A204.1 (cell line): Measurements from ENCODE around the gene CCL19.

Source experiments
- FAIRE-seq: peaks from 2 replicates; lab custom pipeline; 2012; peaks lifted over from hg19 to GRCh38; lab: Jason Lieb, UNC

Gene CCL19

GRCh38 chr9:34693560-34693959 lies 2.5 kb upstream of the CCL19 start:
- no peak for FAIRE-seq

- FAIRE-seq = no peak
Measured at GRCh38 chr9:34691936-34692315, 850 bp upstream of the CCL19 start.

- no peak for FAIRE-seq
Measured at GRCh38 chr9:34689512-34689911, 1.6 kb downstream of the CCL19 start.

DNA sequence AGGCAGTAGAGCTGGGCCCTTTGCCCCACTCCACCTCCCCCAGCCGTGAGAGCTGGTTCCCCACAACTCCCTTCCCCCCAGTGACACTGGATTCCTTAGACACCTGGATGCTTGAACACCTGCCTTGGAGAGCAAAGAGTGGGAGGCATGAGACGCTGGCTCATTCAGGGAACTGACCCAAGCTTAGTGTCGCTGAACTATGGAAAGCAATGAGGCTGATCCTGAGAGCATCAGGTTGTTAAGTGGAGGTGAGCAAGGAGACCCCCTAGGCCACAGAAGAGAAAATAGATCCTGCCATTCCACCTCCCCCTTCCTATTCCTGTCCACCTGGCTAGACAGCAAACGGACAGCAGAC lies 2.0 kb downstream of the CCL19 start:
- FAIRE-seq = no peak

DNA sequence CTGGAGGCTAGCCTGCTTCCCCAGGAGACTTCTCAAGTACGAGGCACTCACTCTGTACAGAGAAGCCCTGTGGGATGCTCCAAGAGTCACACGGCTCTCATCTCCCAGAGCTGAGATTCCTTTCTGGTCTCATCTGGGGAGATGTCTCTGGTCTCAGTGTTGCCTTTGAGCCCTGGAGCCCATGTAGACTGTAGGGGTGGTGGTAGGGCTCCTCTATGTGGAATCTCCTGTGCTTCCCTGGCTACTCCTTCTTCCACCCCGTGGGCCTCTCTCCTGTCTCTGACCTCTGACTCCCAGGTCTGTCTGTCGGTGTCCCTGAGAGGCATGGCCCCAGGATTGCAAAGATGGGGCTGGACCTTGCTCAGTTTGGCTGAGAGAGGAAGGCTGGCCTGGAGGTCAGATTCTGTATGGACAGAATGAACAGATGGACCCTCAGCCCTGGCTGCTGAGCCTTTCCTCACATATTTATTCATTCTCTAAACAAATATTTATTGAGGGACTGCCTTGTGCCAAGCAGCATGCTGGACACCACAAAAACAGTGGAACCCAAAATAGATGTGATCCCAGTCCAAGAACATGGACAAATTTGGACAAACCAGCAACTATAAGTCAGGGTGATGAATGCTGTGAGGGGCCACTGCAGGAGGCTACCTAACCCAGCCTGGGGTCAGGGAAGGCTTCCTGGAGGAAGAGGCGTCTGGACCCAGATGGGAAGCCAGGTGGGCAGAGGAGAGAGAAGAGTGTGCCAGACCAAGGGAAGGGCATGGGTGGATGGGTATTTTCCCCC lies 2.6 kb downstream of the CCL19 start:
- FAIRE-seq = no peak

- FAIRE-seq = no peak
Measured at GRCh38 chr9:34687276-34688030, 3.6 kb downstream of the CCL19 start.

DNA sequence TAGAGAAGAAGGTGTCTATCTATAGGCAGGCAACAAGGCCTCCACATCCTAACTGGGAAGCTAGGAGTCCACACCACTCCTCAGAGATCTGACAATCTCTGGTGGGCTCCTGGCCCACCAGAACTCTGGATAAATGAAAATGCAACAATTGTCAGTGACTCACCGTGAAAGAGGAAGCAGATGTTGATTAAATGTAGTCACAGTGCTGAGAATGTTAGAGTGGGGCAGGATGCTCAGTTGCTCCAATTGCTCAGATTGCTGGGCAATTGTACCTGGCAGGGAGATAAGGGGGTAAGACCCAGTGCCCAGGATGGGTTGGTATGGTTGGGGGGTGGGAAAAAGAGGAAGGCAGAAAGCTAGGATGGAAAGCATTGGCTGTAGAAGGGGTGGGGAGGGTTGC lies 4.3 kb downstream of the CCL19 start:
- FAIRE-seq = no peak

DNA sequence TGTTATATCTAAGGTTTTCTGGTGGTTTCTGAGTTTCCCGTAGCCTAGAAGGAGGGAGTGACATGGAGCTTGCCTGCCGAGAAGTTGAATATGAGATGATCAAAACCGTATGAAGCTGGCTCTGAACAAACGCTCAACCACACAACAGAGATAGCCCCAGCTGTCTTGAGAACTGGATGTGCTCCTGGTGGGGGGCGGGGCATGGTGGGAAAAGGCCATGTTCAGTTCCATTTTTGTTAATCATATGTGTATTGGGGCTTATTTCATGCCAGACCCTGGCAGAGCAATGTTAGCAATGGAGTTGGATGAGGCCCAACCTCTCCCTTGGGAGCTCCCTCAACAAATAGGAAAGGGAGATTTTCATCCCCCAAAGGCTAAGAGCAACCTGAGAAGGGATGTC lies 4.8 kb downstream of the CCL19 start:
- FAIRE-seq = no peak

DNA sequence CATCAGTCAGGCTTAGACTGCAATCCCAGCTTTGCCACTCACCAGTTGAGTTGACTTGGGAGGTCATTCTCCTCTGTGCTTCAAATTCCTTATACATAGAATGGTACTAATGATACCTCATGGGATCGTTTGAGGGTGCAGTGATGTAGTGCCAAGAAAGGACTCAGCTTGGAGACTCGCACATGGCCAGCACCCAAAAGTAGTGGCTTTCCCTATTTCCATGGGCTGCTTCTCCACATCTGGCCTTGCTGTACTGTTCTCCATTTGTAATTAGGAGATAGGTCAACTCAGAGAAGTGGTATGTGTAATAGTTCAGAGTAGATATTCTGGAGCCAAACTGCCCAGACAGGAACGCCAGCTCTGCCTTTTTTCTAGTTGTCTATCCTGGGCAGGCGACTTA lies 5.5 kb downstream of the CCL19 start:
- FAIRE-seq = no peak

GRCh38 chr9:34684816-34685215 lies 6.3 kb downstream of the CCL19 start:
- no peak for FAIRE-seq

DNA sequence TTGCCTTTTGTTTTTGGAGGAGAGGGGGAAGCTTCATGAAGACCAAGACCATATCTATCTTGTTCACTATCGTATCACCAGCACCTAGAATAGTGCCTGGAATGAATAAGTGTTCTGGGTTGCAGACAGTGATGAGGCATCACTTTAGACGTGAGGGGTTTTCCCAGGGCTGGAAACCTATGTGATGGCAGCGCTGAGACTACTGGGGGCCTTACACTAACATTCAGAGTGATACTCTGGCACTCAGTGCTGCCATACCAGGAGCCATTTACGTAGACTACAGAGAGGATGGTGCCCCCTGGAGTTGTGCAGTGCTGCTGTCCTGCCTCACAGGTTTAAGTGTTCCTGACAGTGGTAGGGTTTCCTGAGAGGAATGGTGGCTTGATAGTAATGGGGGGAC lies 6.9 kb downstream of the CCL19 start:
- FAIRE-seq = no peak

GRCh38 chr9:34675869-34676268 lies 15.2 kb downstream of the CCL19 start:
- FAIRE-seq = no peak

- no peak for FAIRE-seq
Measured at GRCh38 chr9:34675048-34675714, 15.9 kb downstream of the CCL19 start.

- FAIRE-seq = no peak
Measured at GRCh38 chr9:34674440-34674839, 16.6 kb downstream of the CCL19 start.

DNA sequence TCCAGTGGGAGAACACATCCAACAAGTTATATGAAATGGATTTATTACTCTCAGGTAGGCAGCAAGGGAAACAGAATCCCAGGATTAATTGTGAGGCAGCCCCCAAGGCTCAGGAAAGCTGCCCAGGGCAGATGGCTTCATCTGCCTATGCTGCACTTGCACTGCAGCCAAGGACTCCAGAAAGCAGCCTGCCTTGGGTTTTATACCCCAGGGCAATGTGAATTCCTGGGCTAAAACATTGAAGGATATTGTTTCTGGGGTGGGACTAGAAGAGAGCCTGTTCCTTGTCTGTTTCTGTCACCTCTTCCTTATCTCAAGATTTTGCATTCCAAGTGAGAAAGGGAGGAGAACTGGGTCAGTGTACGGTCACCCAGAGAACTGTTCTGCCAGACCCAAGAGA lies 19.8 kb downstream of the CCL19 start:
- no peak for FAIRE-seq

- no peak for FAIRE-seq
Measured at GRCh38 chr9:34669809-34670562, 21.1 kb downstream of the CCL19 start.

GRCh38 chr9:34665381-34666250 lies 25.5 kb downstream of the CCL19 start:
- FAIRE-seq = peak; percentile 73

DNA sequence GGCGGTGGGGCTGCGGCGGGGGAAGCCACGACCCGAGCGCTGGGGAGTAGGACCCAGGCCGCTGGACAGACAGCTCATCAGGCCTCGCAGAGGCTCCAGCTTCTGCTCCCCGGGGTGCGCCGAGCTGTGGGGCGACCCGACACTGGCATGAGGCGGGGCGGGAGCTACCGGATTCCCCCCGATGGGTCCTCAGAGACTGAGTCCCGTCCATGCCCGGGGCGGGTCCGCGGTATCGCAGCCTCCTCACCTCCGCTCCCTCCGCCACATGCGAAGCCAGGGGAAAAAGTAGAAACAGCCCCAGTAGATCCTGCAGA lies 26.1 kb downstream of the CCL19 start:
- no peak for FAIRE-seq

DNA sequence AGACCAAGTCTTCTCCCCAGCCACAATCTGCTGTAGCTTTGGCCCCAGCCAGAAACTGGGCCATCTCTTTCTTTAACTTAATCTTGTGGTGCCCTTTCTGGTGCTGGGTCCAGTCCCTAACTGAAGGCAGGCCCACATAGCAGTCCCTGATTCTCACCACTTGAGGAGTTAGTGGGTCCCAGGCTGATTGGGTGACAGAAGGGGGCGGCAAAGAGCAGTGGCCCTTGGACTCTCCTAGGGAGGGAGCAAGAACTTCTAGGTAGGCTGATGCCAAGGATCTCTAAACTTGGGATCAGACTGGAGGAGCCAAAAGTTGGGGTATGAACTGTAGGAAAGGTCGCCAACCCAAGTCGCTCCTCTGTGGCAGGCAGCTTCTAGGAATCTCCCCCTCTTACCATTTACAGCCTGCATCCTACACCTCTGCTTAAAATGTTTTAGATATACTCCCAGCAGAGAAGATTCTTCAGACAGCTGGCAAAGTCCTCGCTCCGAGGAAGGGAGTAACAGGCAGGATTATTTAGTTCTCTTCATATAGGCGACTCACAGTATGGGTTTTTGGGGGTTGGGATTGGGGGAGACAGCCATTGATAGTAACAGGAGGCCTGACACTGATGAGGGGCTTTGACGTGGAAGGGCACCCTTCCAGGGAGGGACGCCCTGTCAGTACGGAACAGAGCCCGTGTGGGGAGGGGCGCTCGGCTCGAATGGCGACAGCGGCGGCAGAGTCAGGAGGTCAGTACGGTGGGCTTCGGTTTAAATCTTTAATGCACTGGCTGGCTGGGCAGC lies 26.6 kb downstream of the CCL19 start:
- FAIRE-seq = no peak

- no peak for FAIRE-seq
Measured at GRCh38 chr9:34663303-34663605, 27.8 kb downstream of the CCL19 start.
